Right atrium auricular region (tissue), 2 donors: ENCODE results near the gene TMEM74B. TPM values are rescaled to one million over a fixed set of nuclear protein-coding genes. Genes with fewer than 3 reads are reported as not detected.

Source experiments
- DNase-seq: peaks from one replicate; pipeline ENCODE4 v3.0.0-alpha.2; 2019; ENCODE audit warnings: low spot score
- H3K27ac ChIP-seq, 2 donors: fragments of 200-600 bp; sonication (generic); 1 replicate in 1 of 2; 2 replicates in 1 of 2; pipeline ENCODE4 v1.5.1; 2016 to 2019
- H3K27me3 ChIP-seq, 2 donors: fragments of 200-600 bp; sonication (generic); one replicate each; pipeline versions ENCODE4 v1.5.1 to v1.6.0; 2017 to 2019
- H3K36me3 ChIP-seq: fragments of 200-600 bp; sonication (generic); one replicate; pipeline ENCODE4 v1.5.1; 2016
- H3K4me1 ChIP-seq, 2 donors: fragments of 200-600 bp; sonication (generic); one replicate each; pipeline versions ENCODE4 v1.5.1 to v1.6.0; 2017 to 2019
- H3K4me3 ChIP-seq, 2 donors: fragments of 200-600 bp; sonication (generic); 1 replicate in 1 of 2; 2 replicates in 1 of 2; pipeline ENCODE4 v1.5.1; 2017 to 2019; ENCODE audit warnings: mild to moderate bottlenecking in 1 of 2, moderate library complexity in 1 of 2
- H3K9me3 ChIP-seq, 2 donors: fragments of 200-600 bp; sonication (generic); one replicate each; pipeline ENCODE4 v1.5.1; 2019
- CTCF ChIP-seq, 2 donors: fragments of 200-600 bp; sonication (generic); IDR thresholded peaks; one replicate each; pipeline ENCODE4 v1.5.1; 2019; ENCODE audit warnings: antibody characterized with exemption in 2 of 2
- total RNA-seq, 2 donors: library from RNA; depleted of rRNA; stranded (reverse); fragments of >200 nt; gene quantifications; one replicate each; pipeline ENCODE4 v1.1.0, GENCODE V29; 2016

The TMEM74B gene
- total RNA-seq, 2 donors from 2014 or later, result 0.83 to 4.6 TPM

- Histone ChIP-seq H3K27me3 (no peaks in the 10 kb centered on the region), H3K4me3 (no peak overlapping the region), H3K27ac (no peak overlapping the region), H3K9me3 (no peaks in the 10 kb centered on the region), H3K4me1 (peaks cover 0 to 25% of the 10 kb centered on the region in 2 donors), H3K36me3 (no peaks in the 10 kb centered on the region)
- DNase-seq, result no peak
- TF ChIP-seq CTCF (IDR thresholded peaks at IDR 0.05), result no peak
Measured at GRCh38 chr20:1190847-1191246, 6.1 kb upstream of the TMEM74B start.

- Histone ChIP-seq H3K4me1 (peaks cover 0 to 30% of the 10 kb centered on the region in 2 donors), H3K27ac (no peak overlapping the region), H3K9me3 (no peaks in the 10 kb centered on the region), H3K36me3 (no peaks in the 10 kb centered on the region), H3K27me3 (no peaks in the 10 kb centered on the region), H3K4me3 (no peak overlapping the region)
- no peak for TF ChIP-seq CTCF (IDR thresholded peaks at IDR 0.05)
- no peak for DNase-seq
Measured at GRCh38 chr20:1189827-1190226, 5.0 kb upstream of the TMEM74B start.

- Histone ChIP-seq H3K4me1 (peaks cover 0 to 43% of the 10 kb centered on the region in 2 donors), H3K9me3 (no peaks in the 10 kb centered on the region), H3K27me3 (no peaks in the 10 kb centered on the region), H3K4me3 (no peak overlapping the region), H3K27ac (no peak overlapping the region), H3K36me3 (no peaks in the 10 kb centered on the region)
- no peak for TF ChIP-seq CTCF (IDR thresholded peaks at IDR 0.05)
- DNase-seq, result no peak
Measured at GRCh38 chr20:1188347-1188746, 3.6 kb upstream of the TMEM74B start.

GRCh38 chr20:1187605-1188171 is 2.9 kb upstream of the TMEM74B start:
- TF ChIP-seq CTCF (IDR thresholded peaks at IDR 0.05), result no peak
- no peak for DNase-seq
- Histone ChIP-seq H3K4me3 (no peak overlapping the region), H3K9me3 (no peaks in the 10 kb centered on the region), H3K36me3 (no peaks in the 10 kb centered on the region), H3K27me3 (no peaks in the 10 kb centered on the region), H3K27ac (no peak overlapping the region), H3K4me1 (peaks cover 0 to 43% of the 10 kb centered on the region in 2 donors)

- TF ChIP-seq CTCF (IDR thresholded peaks at IDR 0.05), result no peak
- Histone ChIP-seq H3K4me1 (peaks cover 0 to 43% of the 10 kb centered on the region in 2 donors), H3K27ac (no peak overlapping the region), H3K9me3 (no peaks in the 10 kb centered on the region), H3K4me3 (no peak overlapping the region), H3K27me3 (no peaks in the 10 kb centered on the region), H3K36me3 (no peaks in the 10 kb centered on the region)
- no peak for DNase-seq
Measured at GRCh38 chr20:1186367-1186991, 1.7 kb upstream of the TMEM74B start.
